ENCODE measurements around the gene KSR2.
A peak's percentile ranks its signal among the peaks of the same experiment; 100 is the strongest.
"Not testable (repeated sequence)": the region's sequence is repeated elsewhere in the genome, so short reads cannot be mapped to it uniquely, and the experiment has no call there.

The KSR2 gene

GRCh38 chr12:117967043-117967442 is 1.7 kb downstream of the KSR2 start:
- no peak for DNase-seq

GRCh38 chr12:117966511-117966910 is 2.3 kb downstream of the KSR2 start:
- DNase-seq, result peak; percentile 9

- no peak for DNase-seq
Observed at GRCh38 chr12:117963836-117964235, 5.0 kb downstream of the KSR2 start.

GRCh38 chr12:117936722-117937484 is 31.9 kb downstream of the KSR2 start:
- no peak for DNase-seq

GRCh38 chr12:117933545-117933944 is 35.2 kb downstream of the KSR2 start:
- no peak for DNase-seq

- no peak for DNase-seq
Observed at GRCh38 chr12:117926391-117926899, 42.3 kb downstream of the KSR2 start.

- no peak for DNase-seq
Observed at GRCh38 chr12:117921929-117922777, 46.6 kb downstream of the KSR2 start.

GRCh38 chr12:117919479-117919878 is 49.3 kb downstream of the KSR2 start:
- no peak for DNase-seq

- no peak for DNase-seq
Observed at GRCh38 chr12:117914686-117915085, 54.1 kb downstream of the KSR2 start.

GRCh38 chr12:117912756-117913155 is 56.0 kb downstream of the KSR2 start:
- DNase-seq, result no peak

GRCh38 chr12:117908411-117908810 is 60.4 kb downstream of the KSR2 start:
- DNase-seq, result no peak

- peak; percentile 29 for DNase-seq
Observed at GRCh38 chr12:117907108-117907689, 61.6 kb downstream of the KSR2 start.

GRCh38 chr12:117904051-117904450 is 64.7 kb downstream of the KSR2 start:
- no peak for DNase-seq

GRCh38 chr12:117903110-117903840 is 65.5 kb downstream of the KSR2 start:
- no peak for DNase-seq

GRCh38 chr12:117901631-117902030 is 67.2 kb downstream of the KSR2 start:
- no peak for DNase-seq

GRCh38 chr12:117900561-117900960 is 68.2 kb downstream of the KSR2 start:
- DNase-seq, result no peak

- DNase-seq, result no peak
Observed at GRCh38 chr12:117897372-117898161, 71.2 kb downstream of the KSR2 start.

GRCh38 chr12:117896009-117896408 is 72.8 kb downstream of the KSR2 start:
- DNase-seq, result no peak

GRCh38 chr12:117892441-117892840 is 76.3 kb downstream of the KSR2 start:
- no peak for DNase-seq

- not testable (repeated sequence) for DNase-seq
Observed at GRCh38 chr12:117891265-117891664, 77.5 kb downstream of the KSR2 start.

- no peak for DNase-seq
Observed at GRCh38 chr12:117890644-117891043, 78.1 kb downstream of the KSR2 start.

- no peak for DNase-seq
Observed at GRCh38 chr12:117890137-117890536, 78.7 kb downstream of the KSR2 start.
